LNCAP (cell line): Measurements from ENCODE around the gene BST2.
A peak's percentile ranks its signal among the peaks of the same experiment; 100 is the strongest.

Source experiments
- TF ChIP-seq, protein P1 (sequence below): fragments of 450-650 bp; IDR thresholded peaks from 2 replicates; pipeline ENCODE4 v1.5.1; 2017; ENCODE audit warnings: mild to moderate bottlenecking

Gene BST2, protein sequence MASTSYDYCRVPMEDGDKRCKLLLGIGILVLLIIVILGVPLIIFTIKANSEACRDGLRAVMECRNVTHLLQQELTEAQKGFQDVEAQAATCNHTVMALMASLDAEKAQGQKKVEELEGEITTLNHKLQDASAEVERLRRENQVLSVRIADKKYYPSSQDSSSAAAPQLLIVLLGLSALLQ

DNA sequence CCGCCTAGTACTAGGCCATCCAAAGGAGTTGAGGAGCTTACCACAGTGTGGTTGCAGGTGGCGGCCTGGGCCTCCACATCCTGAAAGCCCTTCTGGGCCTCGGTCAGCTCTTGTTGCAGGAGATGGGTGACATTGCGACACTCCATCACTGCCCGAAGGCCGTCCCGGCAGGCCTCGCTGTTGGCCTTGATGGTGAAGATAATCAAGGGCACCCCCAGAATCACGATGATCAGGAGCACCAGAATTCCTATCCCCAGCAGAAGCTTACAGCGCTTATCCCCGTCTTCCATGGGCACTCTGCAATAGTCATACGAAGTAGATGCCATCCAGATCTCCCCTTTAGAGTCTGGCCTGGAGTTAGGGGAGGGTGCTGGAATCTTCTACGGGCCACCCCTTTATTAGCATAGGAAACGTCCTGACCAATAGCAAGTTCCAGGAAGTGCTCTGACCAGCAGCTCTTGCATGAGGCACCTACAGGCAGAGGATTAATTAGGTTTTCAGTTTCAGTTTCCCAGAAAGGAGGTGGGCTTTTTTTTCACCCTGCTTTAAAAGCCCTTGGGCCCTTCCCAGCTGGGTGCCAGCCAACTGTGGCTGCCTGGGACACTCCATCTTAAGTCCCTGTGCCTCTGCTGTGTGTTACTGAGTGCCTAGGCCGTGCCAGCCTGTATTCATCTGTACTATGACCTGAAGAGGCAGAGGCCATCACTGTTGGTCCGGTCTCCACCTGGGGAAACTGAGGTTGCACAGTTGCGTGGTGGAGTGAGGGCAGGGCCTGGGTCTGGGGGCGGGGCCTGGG lies at the start of gene BST2:
Gene BST2, minus strand, starts transcription at position 381 of the 796 bp plus-strand sequence. Its CDS starts 55 bp downstream, at position 326.
- TF ChIP-seq, protein P1, sequence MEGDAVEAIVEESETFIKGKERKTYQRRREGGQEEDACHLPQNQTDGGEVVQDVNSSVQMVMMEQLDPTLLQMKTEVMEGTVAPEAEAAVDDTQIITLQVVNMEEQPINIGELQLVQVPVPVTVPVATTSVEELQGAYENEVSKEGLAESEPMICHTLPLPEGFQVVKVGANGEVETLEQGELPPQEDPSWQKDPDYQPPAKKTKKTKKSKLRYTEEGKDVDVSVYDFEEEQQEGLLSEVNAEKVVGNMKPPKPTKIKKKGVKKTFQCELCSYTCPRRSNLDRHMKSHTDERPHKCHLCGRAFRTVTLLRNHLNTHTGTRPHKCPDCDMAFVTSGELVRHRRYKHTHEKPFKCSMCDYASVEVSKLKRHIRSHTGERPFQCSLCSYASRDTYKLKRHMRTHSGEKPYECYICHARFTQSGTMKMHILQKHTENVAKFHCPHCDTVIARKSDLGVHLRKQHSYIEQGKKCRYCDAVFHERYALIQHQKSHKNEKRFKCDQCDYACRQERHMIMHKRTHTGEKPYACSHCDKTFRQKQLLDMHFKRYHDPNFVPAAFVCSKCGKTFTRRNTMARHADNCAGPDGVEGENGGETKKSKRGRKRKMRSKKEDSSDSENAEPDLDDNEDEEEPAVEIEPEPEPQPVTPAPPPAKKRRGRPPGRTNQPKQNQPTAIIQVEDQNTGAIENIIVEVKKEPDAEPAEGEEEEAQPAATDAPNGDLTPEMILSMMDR, result no peak

DNA sequence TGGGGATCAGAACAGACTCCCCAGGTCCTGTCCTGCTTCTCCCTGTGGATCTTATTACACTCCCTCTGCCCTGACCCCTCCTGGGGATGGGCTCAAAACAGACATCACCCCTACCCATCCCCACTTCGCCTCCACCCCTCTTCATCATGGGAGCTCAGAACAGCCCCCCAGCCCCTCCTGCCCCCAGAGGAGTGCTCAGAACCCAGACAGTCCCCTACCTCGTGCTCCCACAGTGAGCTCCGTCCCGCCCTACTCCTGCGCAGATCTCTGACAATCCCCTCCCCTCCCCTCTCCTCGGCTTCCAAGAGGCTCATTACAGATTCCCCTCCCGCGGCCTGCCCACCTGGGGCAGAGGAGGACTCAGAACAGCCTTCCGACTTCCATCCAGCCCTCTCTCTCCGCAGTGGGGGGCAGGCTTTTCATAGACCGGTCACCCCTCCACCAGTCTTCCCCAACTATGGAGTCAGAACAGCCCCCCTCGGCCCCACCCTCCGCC lies 49.2 kb upstream of the BST2 start:
- TF ChIP-seq, protein P1, result no peak

DNA sequence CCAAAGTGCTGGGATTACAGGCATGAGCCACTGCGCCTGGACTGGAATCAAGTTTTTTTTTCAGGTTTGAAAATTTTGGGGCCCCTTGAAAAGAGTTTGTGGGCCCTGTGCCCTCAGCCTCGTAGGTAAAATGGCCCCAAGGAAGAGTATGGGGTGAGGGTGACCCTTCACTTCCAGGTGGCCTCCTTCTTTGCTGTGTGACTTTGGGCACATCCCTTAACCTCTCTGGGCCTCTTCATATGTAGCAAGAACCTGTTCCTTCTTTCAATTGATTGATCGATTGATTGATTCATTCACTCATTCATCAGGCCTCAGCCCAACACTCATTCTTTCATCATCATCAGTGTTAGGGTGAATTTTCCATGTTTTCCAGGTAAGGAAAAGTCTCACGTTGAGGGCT lies 46.4 kb upstream of the BST2 start:
- TF ChIP-seq, protein P1, result no peak

DNA sequence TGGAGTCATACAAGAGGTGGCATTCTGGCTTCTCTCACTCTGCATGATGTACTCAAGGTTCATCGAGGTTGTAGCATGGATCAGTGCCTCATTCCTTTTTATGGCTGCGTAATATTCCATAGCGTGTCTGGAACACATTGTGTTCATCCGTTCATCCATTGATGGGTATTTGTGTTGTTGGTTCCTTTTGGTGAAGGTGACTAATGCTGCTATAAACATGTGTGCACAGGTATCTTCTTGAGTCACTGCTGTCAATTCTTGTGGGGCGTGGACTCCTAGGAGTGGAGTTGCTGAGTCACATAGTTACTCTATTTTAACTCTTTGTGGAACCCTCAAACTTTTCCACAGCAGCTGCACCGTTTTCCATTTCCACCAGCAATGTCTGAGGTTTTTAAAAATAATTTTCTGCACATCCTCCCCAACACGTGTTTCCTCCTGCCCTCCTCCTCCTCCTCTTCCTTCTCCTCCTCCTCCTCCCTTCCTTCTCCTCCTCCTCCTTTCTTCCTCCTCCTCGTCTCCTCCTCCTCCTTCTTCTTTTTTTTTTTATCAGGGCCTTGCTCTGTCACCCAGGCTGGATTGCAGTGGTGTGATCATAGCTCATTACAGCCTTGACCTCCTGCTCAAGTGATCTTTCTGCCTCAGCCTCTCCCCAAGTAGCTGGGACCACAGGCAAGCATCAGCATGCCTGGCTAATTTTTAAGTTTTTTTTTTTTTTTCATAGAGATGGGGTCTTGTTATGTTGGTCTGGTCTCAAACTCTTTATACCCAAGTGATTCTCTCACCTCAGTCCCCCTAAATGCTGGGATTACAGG lies 45.0 kb upstream of the BST2 start:
- TF ChIP-seq, protein P1, result no peak

DNA sequence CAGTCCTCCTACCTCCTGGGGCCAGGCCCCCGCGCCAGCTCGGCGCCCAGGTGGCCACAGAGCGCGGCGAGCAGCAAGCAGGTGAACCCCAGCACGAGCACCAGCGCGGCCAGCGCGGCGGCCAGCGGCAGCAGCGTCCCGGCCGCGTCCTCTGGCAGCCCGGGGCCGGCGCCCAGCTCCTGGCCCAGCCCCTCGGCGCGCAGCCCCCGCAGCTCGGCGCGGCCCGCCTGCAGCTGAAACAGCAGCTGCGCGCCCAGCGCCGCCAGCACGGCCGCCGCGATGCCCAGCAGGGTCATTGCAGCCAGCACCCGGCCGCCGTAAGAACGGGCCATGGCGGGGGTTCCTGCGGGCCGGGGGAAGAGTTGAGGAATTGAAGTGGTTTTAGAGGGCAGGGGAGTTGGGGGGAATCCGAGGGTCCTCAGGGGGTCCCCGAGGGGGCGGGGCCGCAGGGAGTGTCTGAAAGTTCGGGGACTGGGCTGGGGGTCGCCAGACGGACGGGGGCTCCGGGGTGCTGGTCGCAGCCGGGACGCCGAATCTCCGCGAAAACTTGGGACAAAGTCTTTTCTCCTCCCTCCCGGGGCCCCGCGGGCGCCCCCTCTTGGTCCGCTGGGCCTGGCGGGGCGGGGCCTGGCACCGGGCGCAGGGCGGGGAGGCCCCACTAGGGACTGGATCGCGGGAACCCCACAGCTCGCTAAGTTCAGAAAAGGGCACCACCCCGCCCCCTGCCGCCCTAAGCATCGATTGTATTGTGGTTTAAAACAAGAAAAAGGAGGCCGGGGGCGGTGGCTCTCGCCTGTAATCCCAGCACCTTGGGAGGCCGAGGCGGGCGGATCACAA lies 42.9 kb upstream of the BST2 start, which contains the start of gene TMEM221:
Gene TMEM221, minus strand, starts transcription at position 538 of the 837 bp plus-strand sequence. Its CDS starts 206 bp downstream, at position 332.
- TF ChIP-seq, protein P1, result peak; percentile 38

DNA sequence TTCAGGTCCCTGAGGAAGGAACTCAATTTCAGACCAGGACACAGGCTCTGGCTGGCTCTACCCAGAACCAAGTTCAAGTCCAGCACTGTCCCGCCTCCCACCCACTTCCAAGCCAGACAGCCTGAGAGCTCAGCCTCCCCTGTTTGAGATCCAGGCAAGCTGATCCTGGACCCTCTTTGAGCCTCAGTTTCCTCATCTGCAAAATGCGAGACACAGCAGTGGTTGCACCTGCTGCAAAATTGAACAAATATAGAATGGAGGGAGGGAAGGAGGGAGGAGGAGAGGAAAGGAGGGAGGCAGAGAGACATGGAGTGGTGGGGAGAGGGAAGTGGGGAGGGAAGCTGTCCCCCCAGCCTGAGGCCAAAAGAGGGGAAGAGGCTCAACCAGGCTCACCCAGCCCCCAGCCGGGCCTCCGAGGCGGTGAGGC lies 42.3 kb upstream of the BST2 start:
- TF ChIP-seq, protein P1, result no peak
